K562 (cell line): ENCODE measurements around the gene PMP22. TPM values are rescaled to one million over a fixed set of nuclear protein-coding genes. Genes with fewer than 3 reads are reported as not detected.

Experiments used
- ATAC-seq: fragments of 200-7000 bp; cut with Tn5 transposase; 3 replicates; pipeline ENCODE4 v1.9.1; 2020; ENCODE audit warnings: moderate library complexity
- BruUV-seq: library from RNA; stranded (reverse); fragments of 400-500 nt; replicated peaks from 2 replicates; lab custom pipeline; 2021; lab: Mats Ljungman, UMichigan
- CTCF ChIA-PET: fragments of 300-600 bp; formaldehyde crosslinking; extraction: SDS; loops from one replicate; lab custom pipeline; 2021; ENCODE audit warnings: low intra/inter-chr PET ratio; lab: Yijun Ruan, JAX
- POLR2A ChIA-PET: fragments of 300-600, 350-650 bp; sonication (Branson Sonifier 250); formaldehyde crosslinking; extraction: SDS; loops from one replicate; lab custom pipeline; 2021; ENCODE audit warnings: antibody characterized with exemption, inconsistent platforms; lab: Yijun Ruan, JAX
- DNase-seq, 4 experiments: peaks; one replicate each; pipeline versions ENCODE4 v3.0.0 to v3.0.0-alpha.2; 2011 to 2018; ENCODE audit warnings: low spot score in 3 of 4, mixed read lengths in 3 of 4; ENCODE audit errors: extremely low read depth in 1 of 4
- FAIRE-seq: peaks from 2 replicates; lab custom pipeline; 2011; peaks lifted over from hg19 to GRCh38; lab: Jason Lieb, UNC
- H2AFZ ChIP-seq: 2 replicates; pipeline ENCODE4 v1.6.0; 2011; ENCODE audit warnings: low read depth, low read length, control low read depth, inconsistent platforms
- H3K27ac ChIP-seq: fragments of 200-600 bp; 3 replicates; pipeline ENCODE4 v1.8.0; 2011; ENCODE audit warnings: low read depth, mild to moderate bottlenecking, control low read depth, inconsistent platforms, low read length, moderate library complexity, mixed read lengths; ENCODE audit errors: extremely low read depth
- H3K27me3 ChIP-seq, 2 experiments: fragments of 300-600 bp in 1 of 2; 2 replicates in 1 of 2; 3 replicates in 1 of 2; pipeline versions ENCODE4 v1.6.0 to v1.8.0; 2011; ENCODE audit warnings: inconsistent platforms in 2 of 2, low read length in 2 of 2, mild to moderate bottlenecking in 1 of 2, mixed read lengths in 1 of 2, moderate library complexity in 1 of 2; ENCODE audit not compliant: control insufficient read depth in 2 of 2, insufficient read depth in 2 of 2
- H3K36me3 ChIP-seq: fragments of 300-600 bp; 3 replicates; pipeline ENCODE4 v1.8.0; 2011; ENCODE audit warnings: mild to moderate bottlenecking, low read length, inconsistent platforms; ENCODE audit not compliant: control insufficient read depth, insufficient read depth
- H3K4me1 ChIP-seq, 2 experiments: fragments of 200-600 bp in 1 of 2; replicated peaks in 1 of 2; 2 replicates in 1 of 2; 3 replicates in 1 of 2; pipeline versions ENCODE4 v1.5.1 to v1.8.0; 2011; ENCODE audit warnings: inconsistent platforms in 2 of 2, low read length in 2 of 2, mild to moderate bottlenecking in 1 of 2, mixed read lengths in 1 of 2, moderate library complexity in 1 of 2; ENCODE audit not compliant: control insufficient read depth in 2 of 2, insufficient read depth in 2 of 2
- H3K4me2 ChIP-seq: 2 replicates; pipeline ENCODE4 v1.6.1; 2011; ENCODE audit warnings: low read length, control low read depth, inconsistent platforms, mixed read lengths; ENCODE audit not compliant: insufficient read depth
- H3K4me3 ChIP-seq: fragments of 200-600 bp; sonication (generic), shearing (Covaris generic); 2 replicates; pipeline ENCODE4 v1.5.1; 2016; ENCODE audit warnings: control low read depth, inconsistent platforms
- H3K79me2 ChIP-seq: fragments of 200-600 bp; 3 replicates; pipeline ENCODE4 v1.8.0; 2011; ENCODE audit warnings: low read length, inconsistent platforms; ENCODE audit not compliant: control insufficient read depth, insufficient read depth
- H3K9ac ChIP-seq, 2 experiments: 2 replicates each; pipeline versions ENCODE4 v1.6.0 to v1.6.1; 2011; ENCODE audit warnings: low read depth in 2 of 2, low read length in 2 of 2, control low read depth in 1 of 2, inconsistent platforms in 1 of 2, mild to moderate bottlenecking in 1 of 2, mixed read lengths in 1 of 2; ENCODE audit not compliant: insufficient read depth in 1 of 2
- H3K9me1 ChIP-seq: one replicate; pipeline ENCODE4 v1.6.0; 2011; ENCODE audit warnings: inconsistent platforms, mild to moderate bottlenecking, low read length, moderate library complexity; ENCODE audit not compliant: control insufficient read depth, insufficient read depth
- H3K9me3 ChIP-seq: replicated peaks from 2 replicates; pipeline ENCODE4 v1.5.1; 2011; ENCODE audit warnings: low read depth, low read length, inconsistent platforms; ENCODE audit not compliant: control insufficient read depth, insufficient read depth
- H4K20me1 ChIP-seq: replicated peaks from 2 replicates; pipeline ENCODE4 v1.6.1; 2011; ENCODE audit warnings: low read length, inconsistent platforms, mixed read lengths; ENCODE audit not compliant: control insufficient read depth, insufficient read depth
- DDX20 ChIP-seq: fragments of 450-650 bp; IDR thresholded peaks from 2 replicates; pipeline ENCODE4 v1.6.1; 2016; ENCODE audit warnings: missing genetic modification characterization, low read depth, mild to moderate bottlenecking, missing compliant biosample characterization, moderate library complexity
- ESRRB ChIP-seq: fragments of 250-450 bp; sonication (Bioruptor Pico); IDR thresholded peaks from 2 replicates; pipeline ENCODE4 v1.5.0; 2020; ENCODE audit warnings: mild to moderate bottlenecking, moderate library complexity, borderline replicate concordance
- FOS ChIP-seq: IDR thresholded peaks from 3 replicates; pipeline ENCODE4 v1.6.1; 2011; ENCODE audit not compliant: insufficient read length; ENCODE audit errors: extremely low read depth
- POLR2H ChIP-seq: IDR thresholded peaks from 2 replicates; pipeline ENCODE4 v1.6.1; 2016; ENCODE audit warnings: missing genetic modification characterization, low read depth, mild to moderate bottlenecking, control low read depth, missing compliant biosample characterization, moderate library complexity
- RUNX1 ChIP-seq: sonication (generic); IDR thresholded peaks from 2 replicates; pipeline ENCODE4 v1.6.1; 2016; ENCODE audit warnings: antibody characterized with exemption, low read depth
- SMC3 ChIP-seq: conservative IDR thresholded peaks from 2 replicates; pipeline ENCODE4 v1.6.1; 2011; ENCODE audit warnings: low read depth, low read length, improper control_type of control experiment; ENCODE audit not compliant: insufficient read depth
- TAL1 ChIP-seq: fragments of 450-650 bp; IDR thresholded peaks from 2 replicates; pipeline ENCODE4 v1.6.1; 2016; ENCODE audit warnings: mild to moderate bottlenecking
- ZFP36 ChIP-seq: fragments of 150-350 bp; IDR thresholded peaks from 2 replicates; pipeline ENCODE4 v1.6.1; 2018; ENCODE audit warnings: low read length, low read depth; ENCODE audit not compliant: partially characterized antibody
- ZNF551 ChIP-seq: fragments of 250-450 bp; sonication (Bioruptor Pico); IDR thresholded peaks from 2 replicates; pipeline ENCODE4 v1.5.0; 2021; ENCODE audit warnings: mild to moderate bottlenecking, moderate library complexity
- WGBS: fragments of 100-300 bp; shearing (Covaris generic); methylation state at CpG from one replicate; pipeline ENCODE4 v1.1.6; 2016; ENCODE audit warnings: low coverage, mixed read lengths; ENCODE audit not compliant: insufficient coverage; ENCODE audit errors: missing lambda C conversion rate; 5-methylcytosine and 5-hydroxymethylcytosine counted together
- in situ Hi-C: fragments of 300-500 bp; cut with MboI; formaldehyde crosslinking; loops from 4 replicates; pipeline ENCODE4 v1.15.0; 2018; ENCODE audit warnings: inconsistent platforms, mixed read lengths
- intact Hi-C: fragments of 100-400 bp; cut with micrococcal nuclease; formaldehyde crosslinking; loops from 2 replicates; pipeline ENCODE4 v1.14.2; 2022
- polyA plus RNA-seq, 8 experiments: library from polyadenylated mRNA; depleted of rRNA in 4 of 8; stranded (reverse) in 5 of 8; unstranded in 3 of 8; fragments of >200 nt; fragmentation: Nextera tagmentation in 2 of 8; fragmentation: Illumina TruSeq in 1 of 8; extraction: Ambion mirVana in 2 of 8; extraction: Trizol in 1 of 8; gene quantifications; 2 replicates each; pipeline versions ENCODE4 v1.2.1 to v1.2.3, GENCODE V29; 2011 to 2014; ENCODE audit warnings: inconsistent platforms in 1 of 8, missing spikeins in 1 of 8
- total RNA-seq, 7 experiments: library from RNA; depleted of rRNA in 6 of 7; stranded (reverse); fragments of >200 nt in 6 of 7; fragmentation: Illumina TruSeq in 2 of 7; extraction: Trizol in 2 of 7; gene quantifications; 2 replicates each; pipeline versions ENCODE4 v1.2.1 to v1.2.3, GENCODE V29; 2011 to 2021; ENCODE audit warnings: low replicate concordance in 1 of 7
- TF ChIP-seq, protein P1 (sequence below): fragments of 450-650 bp; IDR thresholded peaks from 2 replicates; pipeline ENCODE4 v1.6.1; 2017; ENCODE audit warnings: mild to moderate bottlenecking, moderate library complexity

Gene PMP22
- total and polyA plus RNA-seq, 9 of the 15 experiments (the other 6 are each of a cell fraction or from before 2014, with no cell fraction given) = 12.6 to 62.3 (median 25.8) TPM

DNA sequence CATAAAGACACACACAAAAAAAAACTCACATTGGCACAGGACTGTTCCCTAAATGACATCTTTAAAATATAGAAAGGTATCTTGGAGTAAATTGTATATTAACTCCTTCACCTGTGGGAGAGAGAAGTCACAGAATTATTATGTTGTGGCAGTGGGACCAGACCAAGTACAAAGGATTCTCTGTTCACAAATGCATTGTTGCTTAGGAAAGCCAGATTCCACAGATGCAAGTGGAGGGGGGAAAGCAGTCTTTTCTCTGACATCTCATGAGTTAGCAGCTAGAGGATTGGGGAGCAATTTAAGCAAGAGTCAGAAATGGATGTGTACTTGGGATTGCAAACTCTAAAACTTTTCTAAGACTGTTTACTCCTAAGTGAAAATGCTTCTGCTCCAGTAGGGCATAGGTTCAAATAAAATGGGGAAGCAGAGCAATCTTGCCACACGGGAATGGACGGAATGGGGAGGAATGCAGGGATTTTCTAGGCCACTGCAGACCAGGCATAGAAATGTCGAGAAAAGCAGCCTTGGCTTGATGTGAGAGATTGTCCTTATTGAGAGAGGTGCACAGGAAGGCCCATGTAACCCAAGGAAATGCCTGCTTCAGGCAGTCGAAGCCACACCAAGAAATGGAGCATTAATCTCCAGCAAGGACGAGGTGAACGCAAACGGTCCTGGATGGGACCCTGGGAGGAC is 4.1 kb upstream of the PMP22 start:
- no peaks in the 10 kb centered on the region for H3K36me3 ChIP-seq
- intact Hi-C loops (no loop called here), in situ Hi-C loops (loop anchor here (25.0 kb wide), 1 partner anchor 693 kb away; no protein-coding TSS in a partner anchor)
- no TSS peak for BruUV-seq
- POLR2A ChIA-PET = no interaction called here
- H3K27me3 ChIP-seq = peaks cover 0 to 24% of the 10 kb centered on the region in 2 experiments; a peak in 2 of 5 replicates
- FAIRE-seq (no peak), DNase-seq (no peak), ATAC-seq (no peak)
- H3K9ac ChIP-seq = no peak overlapping the region
- H3K4me3 ChIP-seq = no peak overlapping the region
- no peak for TF ChIP-seq TAL1
- TF ChIP-seq SMC3 = no peak
- TF ChIP-seq, protein P1, sequence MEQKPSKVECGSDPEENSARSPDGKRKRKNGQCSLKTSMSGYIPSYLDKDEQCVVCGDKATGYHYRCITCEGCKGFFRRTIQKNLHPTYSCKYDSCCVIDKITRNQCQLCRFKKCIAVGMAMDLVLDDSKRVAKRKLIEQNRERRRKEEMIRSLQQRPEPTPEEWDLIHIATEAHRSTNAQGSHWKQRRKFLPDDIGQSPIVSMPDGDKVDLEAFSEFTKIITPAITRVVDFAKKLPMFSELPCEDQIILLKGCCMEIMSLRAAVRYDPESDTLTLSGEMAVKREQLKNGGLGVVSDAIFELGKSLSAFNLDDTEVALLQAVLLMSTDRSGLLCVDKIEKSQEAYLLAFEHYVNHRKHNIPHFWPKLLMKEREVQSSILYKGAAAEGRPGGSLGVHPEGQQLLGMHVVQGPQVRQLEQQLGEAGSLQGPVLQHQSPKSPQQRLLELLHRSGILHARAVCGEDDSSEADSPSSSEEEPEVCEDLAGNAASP = no peak
- TF ChIP-seq ESRRB (CRISPR knock-in tag) = no peak
- TF ChIP-seq FOS = no peak
- no peak for TF ChIP-seq ZNF551 (CRISPR knock-in tag)
- no peak for TF ChIP-seq POLR2H (tag)
- no peak for TF ChIP-seq DDX20
- TF ChIP-seq ZFP36 = no peak
- no peak for TF ChIP-seq RUNX1
- no peak overlapping the region for H3K4me2 ChIP-seq
- no peaks in the 10 kb centered on the region for H3K9me1 ChIP-seq
- no peaks in the 10 kb centered on the region for H4K20me1 ChIP-seq
- H3K9me3 ChIP-seq = no peaks in the 10 kb centered on the region
- peaks cover 0 to 7% of the 10 kb centered on the region in 2 experiments; a peak in 3 of 5 replicates for H3K4me1 ChIP-seq
- no peak overlapping the region for H3K27ac ChIP-seq
- H2AFZ ChIP-seq = no peak overlapping the region
- H3K79me2 ChIP-seq = no peaks in the 10 kb centered on the region
- CTCF ChIA-PET = no interaction called here
- 24% methylated on average over 7 of the region's 7 CpGs for WGBS
